Fibroblast of skin of scalp (primary cell): ENCODE results near the gene CNOT10.
"Not testable (repeated sequence)": the region's sequence is repeated elsewhere in the genome, so short reads cannot be mapped to it uniquely, and the experiment has no call there.

Experiments used
- DNase-seq: peaks from one replicate; pipeline ENCODE4 v3.0.0-alpha.2; 2013

The CNOT10 gene

DNA sequence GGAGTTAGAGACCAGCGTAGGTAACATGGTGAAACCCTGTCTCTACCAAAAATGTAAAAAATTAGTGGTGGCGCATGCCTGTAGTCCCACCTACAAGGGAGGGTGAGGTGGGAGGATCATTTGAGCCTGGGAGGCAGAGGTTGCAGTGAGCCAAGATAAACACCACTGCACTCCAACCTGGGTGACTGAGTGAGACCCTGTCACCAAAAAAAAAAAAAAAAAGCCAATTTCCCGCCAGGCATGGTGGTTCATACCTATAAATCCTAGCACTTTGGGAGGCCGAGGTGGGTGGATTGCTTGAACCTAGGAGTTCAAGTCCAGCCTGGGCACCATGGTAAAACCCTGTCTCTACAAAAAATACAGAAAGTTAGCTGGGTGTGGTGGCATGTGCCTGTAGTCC is 6.9 kb downstream of the CNOT10 start:
- DNase-seq = no peak

DNA sequence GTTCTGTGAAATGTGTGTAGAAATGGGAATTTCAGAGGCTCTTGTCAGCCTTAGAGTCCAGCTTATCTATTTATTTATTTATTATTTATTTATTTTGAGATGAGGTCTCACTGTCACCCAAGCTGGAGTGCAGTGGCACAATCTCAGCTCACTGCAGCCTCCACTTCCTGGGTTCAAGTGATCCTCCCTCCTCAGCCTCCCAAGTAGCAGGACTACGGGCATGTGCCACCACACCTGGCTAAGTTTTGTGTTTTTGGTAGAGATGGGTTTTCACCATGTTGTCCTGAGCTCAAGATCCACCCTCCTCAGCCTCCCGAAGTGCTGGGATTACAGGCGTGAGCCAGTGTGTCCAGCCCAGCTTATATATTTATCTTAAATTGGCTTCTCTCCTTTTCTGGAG is 11.5 kb downstream of the CNOT10 start:
- no peak for DNase-seq

DNA sequence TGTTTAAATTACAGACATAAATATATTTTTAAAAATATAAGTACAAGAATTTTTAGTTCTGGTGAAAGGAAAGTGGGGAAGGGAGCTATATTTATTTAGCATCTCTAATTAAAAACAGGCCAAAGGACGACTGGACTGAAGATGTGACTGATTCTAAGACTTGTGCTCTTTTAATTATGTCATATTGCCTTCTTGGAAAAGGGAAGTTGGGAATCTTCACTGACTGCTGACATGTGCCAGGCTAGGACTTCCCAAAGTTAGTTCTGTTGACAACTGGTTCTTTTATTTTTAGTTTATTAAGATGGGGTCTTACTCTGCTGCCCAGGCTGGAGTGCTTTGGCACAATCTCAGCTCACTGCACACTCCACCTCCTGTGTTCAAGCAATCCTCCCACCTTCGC is 13.5 kb downstream of the CNOT10 start:
- peak; percentile 2 for DNase-seq

DNA sequence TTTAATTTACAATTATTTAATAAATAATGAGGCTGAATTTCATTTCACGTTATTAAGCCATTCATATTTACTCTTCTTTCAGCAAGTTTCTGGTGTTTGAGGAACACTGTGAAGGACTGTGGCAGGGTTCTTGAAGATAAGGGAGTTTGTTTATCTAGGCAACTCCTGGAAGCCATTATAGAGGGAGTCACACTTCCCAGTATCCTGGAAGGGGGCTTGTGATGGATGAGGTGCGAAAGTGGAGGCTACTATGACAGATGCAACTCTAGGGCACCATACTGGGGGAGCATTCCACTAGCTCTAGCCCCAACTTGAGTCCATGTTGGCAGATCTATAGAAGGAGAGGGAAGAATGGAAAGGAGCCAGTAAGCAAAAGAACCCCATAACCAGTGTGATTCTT is 14.4 kb downstream of the CNOT10 start:
- no peak for DNase-seq

DNA sequence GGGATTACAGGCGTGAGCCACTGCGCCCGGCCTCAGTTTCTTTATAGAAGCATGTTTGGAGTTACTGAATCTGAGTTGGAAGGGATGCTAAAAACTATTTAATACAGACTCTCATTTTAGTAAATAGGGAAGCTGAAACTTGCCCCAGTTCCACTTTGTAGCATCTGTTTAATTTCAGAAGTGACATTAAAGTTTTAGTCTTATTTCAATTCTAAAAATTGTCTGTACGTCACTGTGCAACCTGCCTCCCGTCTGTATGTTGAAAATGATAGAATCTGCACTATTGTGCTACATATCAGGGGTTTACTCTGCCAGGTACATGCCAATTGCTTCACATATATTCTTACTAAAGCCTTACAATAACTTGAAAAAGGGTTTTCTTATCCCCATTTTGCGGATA is 15.3 kb downstream of the CNOT10 start:
- no peak for DNase-seq

DNA sequence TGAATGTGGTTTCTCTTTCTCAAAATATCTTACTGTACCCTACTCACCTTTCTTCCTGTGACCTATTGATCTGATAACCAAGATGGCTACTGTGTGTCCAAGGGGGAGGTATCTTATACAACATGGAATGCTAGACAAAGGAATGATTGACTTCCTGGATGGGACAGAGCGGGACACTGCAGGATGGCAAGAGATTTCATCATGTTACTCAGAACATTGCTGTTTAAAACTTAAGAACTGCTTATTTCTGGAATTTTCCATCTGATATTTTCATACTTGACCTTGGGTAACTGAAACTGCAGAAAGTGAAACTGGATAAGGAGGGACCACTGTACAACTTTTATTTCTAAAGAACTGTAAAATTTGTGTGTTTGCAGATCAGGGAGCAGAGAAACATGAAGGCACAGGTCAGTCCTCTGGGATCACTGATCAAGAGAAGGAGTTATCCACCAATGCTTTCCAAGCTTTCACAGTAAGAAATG is 18.5 kb downstream of the CNOT10 start:
- peak; percentile 70 for DNase-seq

DNA sequence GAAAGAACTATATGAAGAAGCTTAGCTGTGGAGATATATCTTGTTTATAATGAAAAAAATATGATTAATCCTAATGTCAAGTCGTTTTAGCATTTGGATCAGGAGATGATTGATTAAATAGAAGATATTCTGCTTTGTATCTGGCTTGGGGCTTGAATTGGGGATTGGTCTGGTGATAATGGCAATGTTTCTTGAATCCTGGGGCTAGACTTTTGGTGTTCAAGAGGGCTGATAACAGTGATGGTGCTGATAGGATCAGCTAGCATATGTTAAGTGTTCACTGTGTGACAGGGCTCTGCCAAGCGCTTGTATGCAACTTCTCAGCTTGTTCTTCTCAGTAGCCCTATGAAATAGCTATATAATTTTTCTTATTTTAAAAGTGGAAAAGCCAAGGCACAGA is 20.2 kb downstream of the CNOT10 start:
- no peak for DNase-seq

DNA sequence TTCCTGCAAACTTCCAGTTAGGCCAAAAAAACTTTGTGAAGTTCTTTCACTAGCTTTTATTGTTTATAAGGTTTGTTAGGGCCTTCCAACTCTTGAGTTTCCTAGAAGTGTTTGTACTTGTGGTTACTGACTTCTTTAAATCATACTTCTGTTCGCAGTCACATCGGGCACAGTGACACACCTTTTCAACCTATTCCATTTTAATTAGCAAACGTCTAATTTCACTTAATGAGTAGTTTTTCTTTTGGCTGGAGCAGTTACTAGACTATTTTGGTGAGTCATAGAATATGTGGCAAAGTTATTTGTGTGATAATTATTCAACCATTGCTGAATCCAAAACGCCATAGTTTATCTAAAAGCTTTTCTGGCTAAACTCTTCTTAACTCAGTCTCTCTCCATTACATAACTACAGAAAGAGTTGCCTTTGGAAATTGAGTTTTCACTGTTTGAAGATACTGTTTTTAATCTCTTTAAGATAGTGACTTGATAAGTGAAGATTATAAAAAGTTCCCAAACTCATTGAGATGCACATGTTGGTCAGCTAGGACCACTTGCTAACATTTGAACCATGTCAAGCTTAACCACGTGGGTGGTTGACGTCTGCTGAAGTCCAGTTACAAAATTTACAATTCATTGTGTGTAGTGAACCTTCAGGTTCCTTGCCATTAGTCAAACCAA is 21.5 kb downstream of the CNOT10 start:
- DNase-seq = no peak

DNA sequence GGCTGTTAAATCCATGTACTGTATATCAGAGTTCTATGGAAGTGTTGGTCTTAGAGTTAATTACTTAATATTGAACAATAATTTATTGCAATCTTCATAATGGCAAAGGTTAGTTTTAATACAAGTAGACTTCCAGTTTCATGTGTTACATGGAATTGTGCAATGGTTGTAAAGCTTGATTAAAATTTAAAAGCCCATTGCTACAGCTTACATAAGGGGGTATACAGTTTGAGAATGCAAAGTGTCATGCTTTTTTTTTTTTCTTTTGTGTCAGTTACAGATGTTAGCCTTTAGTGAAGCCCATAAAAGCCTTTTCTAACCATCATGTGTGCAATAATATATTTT is 22.0 kb downstream of the CNOT10 start:
- no peak for DNase-seq

DNA sequence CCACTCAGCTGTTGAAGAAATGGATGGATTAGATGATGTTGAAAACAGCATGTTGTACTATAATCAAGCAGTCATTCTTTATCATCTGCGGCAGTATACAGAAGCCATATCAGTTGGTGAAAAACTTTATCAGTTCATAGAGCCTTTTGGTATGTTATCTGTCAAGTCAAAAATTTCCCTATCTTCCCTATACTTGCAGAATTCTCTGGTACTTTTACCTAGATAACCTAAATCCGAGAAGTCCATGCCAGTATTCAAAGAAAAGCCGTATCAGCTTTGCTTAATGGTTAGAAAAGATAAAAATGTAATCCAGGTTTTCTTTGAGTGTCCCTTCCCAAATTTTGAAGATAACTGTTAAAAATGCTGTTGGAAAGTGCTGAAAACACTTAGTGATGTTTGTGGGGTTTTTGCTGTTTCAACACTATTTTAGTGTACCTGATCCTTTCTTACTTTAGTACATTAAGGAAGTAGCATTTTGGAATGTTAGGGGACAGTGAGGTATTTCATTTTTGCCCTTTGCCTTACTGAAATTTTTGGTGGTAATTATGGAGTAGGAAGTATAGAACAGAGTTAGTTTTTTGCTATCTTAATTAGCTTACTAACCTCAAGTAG is 23.8 kb downstream of the CNOT10 start:
- no peak for DNase-seq

DNA sequence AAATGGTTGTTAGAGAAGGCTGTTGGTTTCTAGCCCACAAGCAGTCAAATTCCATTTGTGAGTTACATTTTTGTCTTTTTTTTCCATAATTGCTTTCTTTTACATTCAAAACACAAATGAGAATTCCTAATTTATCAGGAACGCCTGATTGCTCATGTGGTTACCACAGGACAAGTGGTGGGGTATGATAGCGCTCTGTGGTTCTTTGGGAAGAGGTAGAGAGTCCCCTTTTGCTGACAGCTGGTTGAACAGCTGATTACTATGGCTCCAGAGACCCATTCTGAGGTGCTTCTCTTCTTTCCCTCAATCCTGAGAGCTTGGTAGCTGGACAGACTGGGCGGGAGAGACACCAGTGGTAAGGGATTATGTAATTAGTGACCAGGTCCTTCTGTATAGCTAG is 24.4 kb downstream of the CNOT10 start:
- no peak for DNase-seq

DNA sequence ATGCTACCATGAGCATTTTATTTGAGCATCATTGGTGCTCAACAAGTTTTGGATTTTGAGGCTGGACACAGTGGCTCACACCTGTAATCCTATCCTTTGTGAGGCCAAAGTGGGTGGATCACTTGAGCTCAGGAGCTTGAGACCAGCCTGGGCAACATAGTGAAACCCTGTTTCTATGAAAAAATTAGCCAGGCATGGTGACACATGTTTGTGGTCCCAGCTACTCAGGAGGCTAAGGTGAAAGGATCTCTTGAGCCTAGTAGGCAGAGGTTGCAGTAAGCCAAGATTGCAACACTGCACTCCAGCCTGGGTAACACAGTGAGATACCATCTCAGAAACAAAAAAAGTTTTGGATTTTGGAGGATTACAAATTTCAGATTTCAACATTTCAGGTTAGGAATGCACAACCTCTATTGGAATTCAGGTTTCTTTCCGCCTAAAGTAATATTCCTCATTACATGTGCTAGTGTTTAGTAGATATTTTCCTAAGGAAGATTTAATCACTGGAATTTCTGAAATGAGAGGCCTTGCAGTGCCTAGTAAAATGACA is 27.6 kb downstream of the CNOT10 start:
- DNase-seq = no peak

DNA sequence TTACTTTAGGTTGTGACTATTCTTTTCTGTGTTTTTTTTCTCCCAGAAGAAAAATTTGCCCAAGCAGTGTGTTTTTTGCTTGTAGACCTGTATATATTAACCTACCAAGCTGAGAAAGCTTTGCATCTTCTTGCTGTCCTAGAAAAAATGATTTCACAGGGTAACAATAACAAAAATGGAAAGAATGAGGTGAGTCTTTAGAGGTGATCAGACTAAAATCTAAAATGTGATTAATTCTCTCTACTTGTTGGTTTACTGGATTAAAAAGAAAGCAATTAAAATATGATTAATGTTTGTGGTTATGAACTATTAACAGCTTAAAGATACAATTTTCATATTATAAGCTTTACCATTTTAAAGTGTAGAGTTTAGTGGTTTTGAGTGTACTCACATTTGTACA is 28.2 kb downstream of the CNOT10 start:
- no peak for DNase-seq

DNA sequence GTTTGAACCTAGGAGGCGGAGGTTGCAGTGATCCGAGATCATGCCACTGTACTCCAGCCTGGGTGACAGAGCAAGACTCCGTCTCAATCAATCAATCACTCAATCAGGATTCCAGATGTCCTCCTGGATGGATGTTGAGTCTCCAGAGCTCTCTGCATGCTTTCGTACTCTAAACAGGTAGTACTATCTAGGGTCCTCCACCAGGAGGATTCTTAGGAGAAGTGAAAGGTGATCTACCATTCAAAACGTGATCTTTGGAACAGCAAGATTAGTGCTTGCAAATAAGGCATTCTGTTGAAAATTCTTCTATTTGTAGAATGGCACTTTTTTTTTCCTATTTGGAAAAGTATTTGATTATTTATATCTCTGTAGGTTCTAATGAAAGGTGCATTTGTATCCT is 34.3 kb downstream of the CNOT10 start:
- DNase-seq = no peak

DNA sequence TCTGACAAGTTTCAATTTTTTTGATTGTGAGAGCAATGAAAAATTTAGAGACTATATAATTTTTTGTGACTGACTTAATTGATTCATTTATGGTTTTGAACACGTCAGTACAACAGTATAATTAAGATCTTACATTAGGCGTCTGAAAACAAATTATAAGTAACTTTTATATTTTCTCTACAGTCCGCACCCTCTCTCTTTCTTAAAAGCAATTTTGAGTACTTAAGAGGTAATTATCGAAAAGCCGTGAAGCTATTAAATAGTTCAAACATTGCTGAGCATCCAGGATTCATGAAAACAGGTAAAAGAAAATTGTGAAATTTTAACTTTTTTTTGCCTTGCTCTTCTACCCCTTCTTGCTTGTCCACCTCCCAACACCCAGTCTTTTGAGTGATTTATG is 34.9 kb downstream of the CNOT10 start:
- DNase-seq = no peak

DNA sequence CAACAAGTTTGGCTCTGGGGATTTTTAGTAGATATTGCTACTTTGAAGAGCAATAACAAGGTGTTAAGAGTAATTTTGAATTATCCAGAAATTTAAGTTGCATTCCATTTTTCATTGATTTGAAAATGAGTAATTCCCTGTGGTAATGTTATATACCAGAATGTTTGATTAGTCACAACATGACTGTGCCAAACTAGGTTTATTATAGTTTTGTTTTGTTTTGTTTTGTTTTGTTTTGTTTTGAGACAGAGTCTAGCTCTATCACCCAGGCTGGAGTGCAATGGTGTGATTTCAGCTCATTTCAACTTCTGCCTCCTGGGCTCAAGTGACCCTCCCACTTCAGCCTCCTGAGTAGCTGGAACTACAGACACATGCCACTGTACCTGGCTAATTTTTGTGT is 40.7 kb downstream of the CNOT10 start:
- no peak for DNase-seq

DNA sequence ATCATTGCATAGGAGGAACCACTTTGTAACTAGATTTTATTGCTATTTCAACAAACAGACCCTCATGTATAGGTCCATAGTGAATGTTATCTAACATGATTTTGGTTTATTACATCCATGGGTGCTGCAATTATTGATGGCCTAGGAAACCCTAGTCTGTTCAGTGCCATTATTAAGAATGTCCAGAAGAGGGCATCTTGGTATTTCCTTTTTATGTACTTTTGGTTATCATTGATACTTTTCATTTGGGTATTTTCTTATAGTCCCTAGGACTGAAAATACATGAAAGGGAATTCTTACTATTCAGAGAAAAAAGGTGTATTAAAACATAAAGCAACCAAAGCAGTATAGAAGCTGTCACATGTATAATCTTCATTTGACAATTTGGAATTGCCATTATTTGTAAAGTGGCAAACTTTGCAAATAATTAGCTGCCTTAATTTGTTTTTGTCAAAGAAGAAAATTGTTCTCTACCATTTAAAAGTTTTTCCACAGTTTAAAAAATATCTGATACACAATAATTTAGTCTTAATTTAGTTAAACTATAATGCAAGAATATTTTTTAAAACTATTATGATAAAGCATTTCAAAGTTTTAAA is 48.7 kb downstream of the CNOT10 start:
- DNase-seq = peak; percentile 23

DNA sequence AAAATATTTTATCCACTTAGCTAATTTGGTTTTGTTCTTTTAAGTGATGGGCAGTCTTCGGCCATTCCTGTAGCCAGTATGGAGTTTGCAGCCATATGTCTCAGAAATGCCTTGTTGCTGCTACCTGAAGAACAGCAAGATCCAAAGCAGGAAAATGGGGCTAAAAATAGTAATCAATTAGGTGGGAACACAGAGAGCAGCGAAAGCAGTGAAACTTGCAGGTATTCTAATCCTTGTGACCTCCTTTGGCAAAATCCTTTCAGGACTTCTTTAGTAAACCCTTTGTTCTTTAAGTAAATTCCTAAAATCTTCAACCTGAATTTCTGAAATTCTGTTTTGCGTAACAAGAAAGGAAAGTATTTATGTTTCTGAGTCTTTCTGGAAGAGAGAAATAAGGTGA is 49.8 kb downstream of the CNOT10 start:
- no peak for DNase-seq

DNA sequence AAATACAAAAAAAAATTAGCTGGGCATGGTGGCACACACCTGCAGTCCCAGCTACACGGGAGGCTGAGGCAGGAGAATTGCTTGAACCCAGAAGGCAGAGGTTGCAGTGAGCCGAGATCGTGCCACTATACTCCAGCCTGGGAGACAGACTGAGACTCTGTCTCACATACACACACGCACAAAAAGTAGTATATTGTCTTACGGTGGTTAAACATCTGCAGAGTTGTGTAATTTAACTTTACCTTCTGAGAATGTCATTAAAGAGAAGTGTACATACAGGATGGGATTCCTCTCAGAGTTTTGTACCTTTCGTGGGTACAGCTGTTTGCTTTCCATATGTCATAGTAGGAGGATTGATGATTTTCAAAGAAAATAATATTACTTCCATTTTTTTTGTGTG is 58.5 kb downstream of the CNOT10 start:
- DNase-seq = not testable (repeated sequence)

DNA sequence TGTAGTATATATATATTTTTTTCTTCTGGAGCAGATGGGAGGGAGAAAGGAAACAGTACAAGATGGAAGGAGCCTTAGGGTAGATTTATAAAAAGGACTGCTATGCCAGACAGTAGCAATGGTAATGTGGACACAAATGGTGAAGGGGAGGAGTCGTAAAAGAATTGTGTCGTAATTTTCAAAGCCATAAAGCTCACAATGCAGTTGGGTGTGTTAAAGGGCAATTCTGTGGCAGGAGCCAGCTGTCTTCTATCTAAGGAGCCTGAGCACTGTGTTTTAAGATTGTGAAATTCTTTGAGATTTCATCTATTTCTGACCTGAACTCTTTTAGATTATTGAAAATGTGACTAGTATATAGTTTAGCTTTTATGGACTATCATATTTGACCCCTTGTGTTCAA is 58.9 kb downstream of the CNOT10 start:
- no peak for DNase-seq

DNA sequence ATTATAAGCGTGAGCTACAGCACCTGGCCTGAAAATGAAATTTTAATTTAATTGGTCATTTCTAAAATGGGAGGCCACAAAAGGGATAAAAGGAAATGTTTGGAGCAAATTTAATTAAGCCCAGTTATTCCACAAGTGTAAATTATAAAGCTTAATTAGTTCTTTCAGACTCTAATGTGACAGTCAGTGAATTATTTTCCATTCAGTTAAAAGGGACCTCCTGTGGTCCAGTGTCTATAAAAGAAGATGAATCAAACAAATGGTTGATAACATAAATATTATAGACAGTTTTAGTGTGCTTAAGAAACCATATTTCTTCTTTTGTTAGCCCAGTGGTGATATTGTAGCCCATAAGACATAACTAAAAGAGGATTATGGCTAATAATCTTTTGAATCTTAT is 66.4 kb downstream of the CNOT10 start:
- DNase-seq = no peak

DNA sequence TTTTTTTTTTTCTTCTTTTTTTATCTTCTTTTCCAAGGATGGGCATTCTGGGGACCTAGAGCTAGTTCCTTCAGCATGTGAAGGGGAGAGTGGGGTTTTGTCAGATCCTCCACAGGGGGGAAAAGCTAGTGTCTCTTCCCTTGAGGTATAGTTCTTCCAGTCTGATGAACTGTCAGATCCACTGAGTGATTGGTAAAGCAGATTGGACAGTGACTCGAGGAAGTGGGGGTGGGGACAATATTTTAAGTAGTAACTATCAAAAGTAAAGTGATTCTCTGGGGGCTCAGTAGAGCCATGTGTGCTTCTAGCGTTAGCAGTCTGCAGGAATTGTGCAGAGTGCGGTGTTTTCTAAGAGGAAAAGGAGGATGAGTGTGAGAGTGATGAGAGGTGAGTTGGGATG is 70.8 kb downstream of the CNOT10 start:
- no peak for DNase-seq

DNA sequence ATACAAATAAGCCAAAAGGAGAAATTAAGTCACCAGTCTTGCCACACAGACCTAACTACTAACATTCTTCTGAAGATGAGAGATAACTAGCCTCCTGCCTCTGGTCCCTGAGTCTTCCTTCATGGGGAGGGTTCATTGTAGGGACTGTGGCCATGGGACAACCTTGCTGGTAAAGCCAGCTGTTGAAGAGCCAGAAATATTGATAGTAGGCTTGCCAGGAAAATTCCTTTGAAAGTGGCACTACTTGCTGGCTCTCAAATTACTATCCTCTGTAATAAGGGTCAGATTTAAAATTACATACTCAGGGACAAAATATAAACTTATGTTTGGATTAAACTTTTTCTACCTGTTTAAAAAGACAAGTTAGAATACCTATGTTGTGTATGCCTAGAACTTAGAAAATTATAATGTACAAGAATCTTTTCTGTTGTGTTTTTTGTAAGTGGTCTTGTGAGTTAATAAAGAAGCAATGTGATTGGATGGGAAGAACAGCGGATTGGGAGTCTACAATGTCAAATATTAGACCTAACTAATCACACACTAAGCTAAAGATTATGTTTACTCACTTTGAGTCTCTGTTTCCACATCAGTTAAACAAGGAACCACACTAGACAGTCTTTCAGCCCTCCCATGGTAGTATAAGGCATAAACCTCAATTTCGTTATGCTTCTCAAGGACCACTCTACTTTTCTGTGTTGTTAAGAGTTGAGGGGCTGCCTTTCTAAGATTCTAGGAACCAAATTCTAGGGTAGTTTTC is 72.8 kb downstream of the CNOT10 start:
- no peak for DNase-seq
